ENCODE measurements around the gene RAD1. TPM values are rescaled to one million over a fixed set of nuclear protein-coding genes. Genes with fewer than 3 reads are reported as not detected.

Gene RAD1
- total and polyA plus RNA-seq, 2 of the 8 experiments (the other 6 are each of a cell fraction or from before 2014, with no cell fraction given) = 15.1 to 37.3 TPM

- H3K9ac ChIP-seq (replicated peaks in 1 of 4; ENCODE audit: extremely low read depth in 1 of 4, low read depth in 3 of 4, low read length in 3 of 4) = no peak overlapping the region
- no peak for TF ChIP-seq SAP30 (IDR thresholded peaks at IDR 0.05; ENCODE audit: insufficient read depth, insufficient replicate concordance, low read length)
- TF ChIP-seq MAFK (IDR thresholded peaks at IDR 0.05; ENCODE audit: low read depth, low read length) = no peak
- no peak for TF ChIP-seq POU5F1 (IDR thresholded peaks at IDR 0.05; ENCODE audit: low read depth, low read length)
- no peak for TF ChIP-seq KDM5A (IDR thresholded peaks at IDR 0.05; ENCODE audit: low read length)
- TF ChIP-seq MAX (IDR thresholded peaks at IDR 0.05) = no peak
- TF ChIP-seq SIX5 (IDR thresholded peaks at IDR 0.05; ENCODE audit: low read depth, low read length) = no peak
- TF ChIP-seq RNF2 (IDR thresholded peaks at IDR 0.05; ENCODE audit: borderline replicate concordance, low read depth, low read length, missing control alignments, poor library complexity, severe bottlenecking) = no peak
- 92% methylated on average over 2 of the region's 2 CpGs; no CpG with 5 or more reads in 1 of the 2 experiments for WGBS, 2 experiments (ENCODE audit: extremely low coverage in 1 of 2, insufficient coverage in 1 of 2, insufficient read length in 1 of 2, insufficient replicate concordance in 2 of 2, low coverage in 1 of 2, low lambda C conversion rate in 2 of 2, missing lambda C conversion rate in 1 of 2)
- H2BK120ac ChIP-seq (replicated peaks; ENCODE audit: low read depth, low read length) = no peak overlapping the region
- FAIRE-seq (no peak), DNase-seq (ENCODE audit: low read depth in 1 of 2, low spot score in 2 of 2) (no peak)
- no peak overlapping the region for H3K18ac ChIP-seq (ENCODE audit: extremely low read depth, low read length)
- no peak overlapping the region for H2AK5ac ChIP-seq (ENCODE audit: low read depth, low read length)
- H3K79me2 ChIP-seq (ENCODE audit: control insufficient read depth in 1 of 2, insufficient read depth in 2 of 2, low read length in 2 of 2) = peaks cover 24 to 48% of the 10 kb centered on the region in 2 experiments
- H3K27ac ChIP-seq (ENCODE audit: low read depth, low read length) = no peak overlapping the region
- no peaks in the 10 kb centered on the region for H3K27me3 ChIP-seq (replicated peaks in 1 of 4; ENCODE audit: control insufficient read depth in 3 of 4, extremely low read depth in 1 of 4, insufficient read depth in 3 of 4, low read length in 3 of 4)
- H4K5ac ChIP-seq (ENCODE audit: insufficient read length, low read depth, low read length) = no peak overlapping the region
- no peak overlapping the region for H2AFZ ChIP-seq (ENCODE audit: low read length)
- no peak overlapping the region for H2BK12ac ChIP-seq (ENCODE audit: low read depth, low read length)
- no peak overlapping the region for H2BK5ac ChIP-seq (ENCODE audit: low read depth, low read length)
- no peak overlapping the region for H3K14ac ChIP-seq (ENCODE audit: insufficient read length)
- no peak overlapping the region; a peak in 1 of 4 replicates for H3K4me2 ChIP-seq (ENCODE audit: insufficient read depth in 1 of 2, low read depth in 2 of 2, low read length in 2 of 2)
- no peak overlapping the region for H3K56ac ChIP-seq (replicated peaks; ENCODE audit: insufficient read length, low read depth, low read length)
- peaks cover 7 to 39% (median 25%) of the 10 kb centered on the region in 4 experiments for H3K36me3 ChIP-seq (ENCODE audit: control insufficient read depth in 2 of 4, insufficient read depth in 4 of 4, low read length in 3 of 4)
- H3K4ac ChIP-seq (replicated peaks; ENCODE audit: insufficient read length, low read depth, low read length) = no peak overlapping the region
- H3K23ac ChIP-seq (ENCODE audit: insufficient read length) = no peak overlapping the region
- H2BK20ac ChIP-seq (ENCODE audit: low read length) = no peak overlapping the region
- ChIA-PET CTCF (ENCODE audit: partially characterized antibody) (interaction anchor here (1.3 kb wide), 1 partner anchor 128 kb away, joined by 3 read pairs; no protein-coding TSS in a partner anchor), POLR2A (ENCODE audit: partially characterized antibody) (interaction anchor here (1.6 to 2.1 kb wide), 2 partner anchors 10 to 11 kb away, joined by 3 to 6 read pairs; no protein-coding TSS in a partner anchor)
- no peak overlapping the region for H2BK15ac ChIP-seq (ENCODE audit: low read length)
- no peak overlapping the region for H4K91ac ChIP-seq (replicated peaks; ENCODE audit: insufficient read length, low read length)
- peaks cover 10% of the 10 kb centered on the region; the same call in 1 of the 2 replicates for H3K23me2 ChIP-seq (ENCODE audit: low read depth, low read length)
- H3K4me3 ChIP-seq (ENCODE audit: extremely low read depth in 1 of 4, insufficient read depth in 2 of 4, low read depth in 3 of 4, low read length in 4 of 4) = no peak overlapping the region
- no peaks in the 10 kb centered on the region for H3K9me3 ChIP-seq (ENCODE audit: insufficient read depth in 2 of 2, low read depth in 1 of 2, low read length in 1 of 2)
- no peak overlapping the region for H4K8ac ChIP-seq (ENCODE audit: extremely low read depth, insufficient read depth, low read length)
- peaks cover 0 to 3% (median under 1%) of the 10 kb centered on the region in 4 experiments; a peak in 1 of 7 replicates for H3K4me1 ChIP-seq (replicated peaks in 1 of 4; ENCODE audit: control insufficient read depth in 3 of 4, insufficient read depth in 4 of 4, low read length in 3 of 4)
- H3K79me1 ChIP-seq (ENCODE audit: low read depth, low read length) = no peaks in the 10 kb centered on the region
- H4K20me1 ChIP-seq (replicated peaks in 1 of 2; ENCODE audit: control insufficient read depth in 1 of 2, insufficient read depth in 2 of 2, low read length in 2 of 2) = peaks cover 1 to 3% of the 10 kb centered on the region in 2 experiments
Observed at GRCh38 chr5:34913072-34913471, 2.2 kb downstream of the RAD1 start.

Data from H1 (cell line).